OCI-LY3 (cell line): ENCODE measurements around the gene CAMTA1.

Experiments
- CTCF ChIP-seq: fragments of 200-600, 300-600 bp; sonication (generic); IDR thresholded peaks from 2 replicates; pipeline ENCODE4 v1.5.1; 2014; ENCODE audit warnings: antibody characterized with exemption, low read length, low read depth
- EZH2phosphoT487 ChIP-seq: fragments of 200-600 bp; shearing (Covaris generic); IDR thresholded peaks from 2 replicates; pipeline ENCODE4 v1.6.1; 2018; ENCODE audit warnings: antibody characterized with exemption, mixed run types, low read depth

- TF ChIP-seq CTCF, result no peak
- TF ChIP-seq EZH2phosphoT487, result no peak
These were observed 8.4 kb upstream of the CAMTA1 start for GRCh38 chr1:6776895-6777294.
